ENCODE data around the gene IL17C. TPM values are rescaled to one million over a fixed set of nuclear protein-coding genes. Genes with fewer than 3 reads are reported as not detected.

IL17C gene
- total and polyA plus RNA-seq, 10 of the 15 experiments (the other 5 are each of a cell fraction or from before 2014, with no cell fraction given): not detected

DNA sequence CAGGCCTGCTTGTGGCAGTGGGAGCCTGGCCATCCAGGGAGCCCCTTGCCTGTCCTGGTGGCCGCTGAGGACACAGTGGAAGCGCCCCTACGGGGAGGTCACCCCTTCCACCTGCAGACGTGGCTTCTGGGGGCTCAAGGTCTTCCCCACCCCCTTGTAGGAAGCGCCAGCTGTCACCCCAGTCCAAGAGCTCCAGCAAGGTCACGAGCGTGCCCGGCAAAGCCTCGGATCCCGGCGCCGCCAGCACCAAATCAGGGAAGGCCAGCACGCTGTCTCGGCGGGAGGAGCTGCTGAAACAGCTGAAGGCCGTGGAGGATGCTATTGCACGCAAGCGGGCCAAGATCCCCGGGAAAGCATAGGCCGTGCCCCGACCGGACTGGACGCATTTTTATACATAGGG lies 7.4 kb upstream of the IL17C start:
- Histone ChIP-seq H3K4me1 (ENCODE audit: control insufficient read depth, insufficient read depth, low read length) (peaks cover 16% of the 10 kb centered on the region), H3K27me3 (replicated peaks in 1 of 2; ENCODE audit: control insufficient read depth in 2 of 2, insufficient read depth in 2 of 2, low read length in 1 of 2) (no peaks in the 10 kb centered on the region), H3K27ac (ENCODE audit: control insufficient read depth, insufficient read depth) (no peak overlapping the region), H4K20me1 (ENCODE audit: control insufficient read depth, insufficient read depth) (no peaks in the 10 kb centered on the region; the same call in 1 of the 2 replicates), H3K9me3 (replicated peaks; ENCODE audit: control insufficient read depth, insufficient read depth, low read length) (no peaks in the 10 kb centered on the region), H3K79me2 (ENCODE audit: control insufficient read depth, insufficient read depth, low read length) (no peaks in the 10 kb centered on the region), H3K9ac (ENCODE audit: control insufficient read depth, insufficient read depth, low read length) (no peak overlapping the region), H3K4me2 (ENCODE audit: control insufficient read depth, insufficient read depth) (no peak overlapping the region), H3K4me3 (no peak overlapping the region), H3K36me3 (ENCODE audit: control insufficient read depth in 2 of 2, insufficient read depth in 2 of 2, low read length in 1 of 2) (peaks cover 5 to 28% of the 10 kb centered on the region in 2 experiments; a peak in 3 of 4 replicates), H2AFZ (ENCODE audit: control insufficient read depth, low read depth, low read length) (no peak overlapping the region)
- BruUV-seq (replicated peaks): no TSS peak
- SMC1A ChIA-PET (ENCODE audit: uncharacterized antibody, unreplicated experiment): no interaction called here
- no peak for ATAC-seq
- RAD21 ChIA-PET (ENCODE audit: unreplicated experiment): no interaction called here
- intact Hi-C loops (cut with micrococcal nuclease; ENCODE audit: unreplicated experiment): no loop called here
- TF ChIP-seq EGR1 (IDR thresholded peaks at IDR 0.05; ENCODE audit: borderline replicate concordance in 1 of 2, low read depth in 2 of 2, low read length in 2 of 2) (no peak), KDM1A (IDR thresholded peaks at IDR 0.05; ENCODE audit: borderline replicate concordance) (no peak), ZSCAN29 (IDR thresholded peaks at IDR 0.05) (no peak), WRNIP1 (IDR thresholded peaks at IDR 0.05; ENCODE audit: borderline replicate concordance, low read depth, low read length) (no peak), RCOR1 (conservative IDR thresholded peaks at IDR 0.05; ENCODE audit: low read depth, low read length) (no peak), TBL1XR1 (IDR thresholded peaks at IDR 0.05; ENCODE audit: low read depth, low read length) (no peak), TARDBP (IDR thresholded peaks at IDR 0.05; ENCODE audit: borderline replicate concordance) (no peak), RBBP5 (conservative IDR thresholded peaks at IDR 0.05) (no peak), NRF1 (conservative IDR thresholded peaks at IDR 0.05; ENCODE audit: low read depth, low read length) (no peak), RELA (IDR thresholded peaks at IDR 0.05; ENCODE audit: borderline replicate concordance, partially characterized antibody) (no peak), IRF4 (IDR thresholded peaks at IDR 0.05; ENCODE audit: low read depth, low read length) (no peak), SRF (IDR thresholded peaks at IDR 0.05; ENCODE audit: low read depth in 2 of 2, low read length in 2 of 2) (no peak), SUZ12 (IDR thresholded peaks at IDR 0.05; ENCODE audit: unreplicated experiment) (no peak)
- TF ChIP-seq, protein P1, sequence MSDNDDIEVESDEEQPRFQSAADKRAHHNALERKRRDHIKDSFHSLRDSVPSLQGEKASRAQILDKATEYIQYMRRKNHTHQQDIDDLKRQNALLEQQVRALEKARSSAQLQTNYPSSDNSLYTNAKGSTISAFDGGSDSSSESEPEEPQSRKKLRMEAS (IDR thresholded peaks at IDR 0.05; ENCODE audit: low read depth, low read length): no peak
- TF ChIP-seq, protein P2, sequence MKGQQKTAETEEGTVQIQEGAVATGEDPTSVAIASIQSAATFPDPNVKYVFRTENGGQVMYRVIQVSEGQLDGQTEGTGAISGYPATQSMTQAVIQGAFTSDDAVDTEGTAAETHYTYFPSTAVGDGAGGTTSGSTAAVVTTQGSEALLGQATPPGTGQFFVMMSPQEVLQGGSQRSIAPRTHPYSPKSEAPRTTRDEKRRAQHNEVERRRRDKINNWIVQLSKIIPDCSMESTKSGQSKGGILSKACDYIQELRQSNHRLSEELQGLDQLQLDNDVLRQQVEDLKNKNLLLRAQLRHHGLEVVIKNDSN (IDR thresholded peaks at IDR 0.05; ENCODE audit: borderline replicate concordance, extremely low read length, insufficient read depth, low read depth, low read length): no peak
- TF ChIP-seq, protein P3, sequence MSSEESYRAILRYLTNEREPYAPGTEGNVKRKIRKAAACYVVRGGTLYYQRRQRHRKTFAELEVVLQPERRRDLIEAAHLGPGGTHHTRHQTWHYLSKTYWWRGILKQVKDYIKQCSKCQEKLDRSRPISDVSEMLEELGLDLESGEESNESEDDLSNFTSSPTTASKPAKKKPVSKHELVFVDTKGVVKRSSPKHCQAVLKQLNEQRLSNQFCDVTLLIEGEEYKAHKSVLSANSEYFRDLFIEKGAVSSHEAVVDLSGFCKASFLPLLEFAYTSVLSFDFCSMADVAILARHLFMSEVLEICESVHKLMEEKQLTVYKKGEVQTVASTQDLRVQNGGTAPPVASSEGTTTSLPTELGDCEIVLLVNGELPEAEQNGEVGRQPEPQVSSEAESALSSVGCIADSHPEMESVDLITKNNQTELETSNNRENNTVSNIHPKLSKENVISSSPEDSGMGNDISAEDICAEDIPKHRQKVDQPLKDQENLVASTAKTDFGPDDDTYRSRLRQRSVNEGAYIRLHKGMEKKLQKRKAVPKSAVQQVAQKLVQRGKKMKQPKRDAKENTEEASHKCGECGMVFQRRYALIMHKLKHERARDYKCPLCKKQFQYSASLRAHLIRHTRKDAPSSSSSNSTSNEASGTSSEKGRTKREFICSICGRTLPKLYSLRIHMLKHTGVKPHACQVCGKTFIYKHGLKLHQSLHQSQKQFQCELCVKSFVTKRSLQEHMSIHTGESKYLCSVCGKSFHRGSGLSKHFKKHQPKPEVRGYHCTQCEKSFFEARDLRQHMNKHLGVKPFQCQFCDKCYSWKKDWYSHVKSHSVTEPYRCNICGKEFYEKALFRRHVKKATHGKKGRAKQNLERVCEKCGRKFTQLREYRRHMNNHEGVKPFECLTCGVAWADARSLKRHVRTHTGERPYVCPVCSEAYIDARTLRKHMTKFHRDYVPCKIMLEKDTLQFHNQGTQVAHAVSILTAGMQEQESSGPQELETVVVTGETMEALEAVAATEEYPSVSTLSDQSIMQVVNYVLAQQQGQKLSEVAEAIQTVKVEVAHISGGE (CRISPR knock-in tag; IDR thresholded peaks at IDR 0.05): no peak
- FAIRE-seq: no peak
- POLR2A ChIA-PET: no interaction called here
- CTCF ChIA-PET: interaction anchor here (1.6 kb wide), 1 partner anchor 194 kb away, joined by 3 read pairs; no protein-coding TSS in a partner anchor
- no peak for DNase-seq (ENCODE audit: low read depth, low spot score)
- in situ Hi-C loops (cut with MboI): no loop called here
- 92% methylated on average over 23 of the region's 23 CpGs for WGBS (ENCODE audit: insufficient coverage, insufficient replicate concordance, low lambda C conversion rate, missing lambda C conversion rate)
